Trophoblast cell (in vitro differentiated cells and primary cell): Measurements from ENCODE around the gene TMEM259.

ENCODE experiments used
- DNase-seq, 2 donors: peaks; one replicate each; pipeline ENCODE4 v3.0.0-alpha.2; 2016
- H2AFZ ChIP-seq: 2 replicates; pipeline ENCODE4 v1.6.1; 2013; ENCODE audit warnings: low read length, moderate library complexity, mild to moderate bottlenecking; ENCODE audit not compliant: insufficient read depth, poor library complexity
- H2AK5ac ChIP-seq: 2 replicates; pipeline ENCODE4 v1.6.1; 2013; ENCODE audit warnings: mild to moderate bottlenecking, low read length
- H2BK120ac ChIP-seq: 2 replicates; pipeline ENCODE4 v1.6.1; 2013; ENCODE audit warnings: low read length, mild to moderate bottlenecking, moderate library complexity; ENCODE audit not compliant: insufficient read depth, poor library complexity
- H2BK12ac ChIP-seq: 2 replicates; pipeline ENCODE4 v1.6.1; 2013; ENCODE audit warnings: mild to moderate bottlenecking, low read length, moderate library complexity
- H2BK5ac ChIP-seq: 2 replicates; pipeline ENCODE4 v1.6.1; 2013; ENCODE audit warnings: low read length, low read depth, moderate library complexity, mild to moderate bottlenecking; ENCODE audit not compliant: poor library complexity
- H3K14ac ChIP-seq: 2 replicates; pipeline ENCODE4 v1.6.1; 2013; ENCODE audit warnings: mild to moderate bottlenecking, low read length
- H3K18ac ChIP-seq: 2 replicates; pipeline ENCODE4 v1.6.1; 2013; ENCODE audit warnings: mild to moderate bottlenecking, low read length
- H3K23ac ChIP-seq: 2 replicates; pipeline ENCODE4 v1.6.1; 2013; ENCODE audit warnings: low read length
- H3K27ac ChIP-seq: 2 replicates; pipeline ENCODE4 v1.5.1; 2013; ENCODE audit warnings: low read depth, mild to moderate bottlenecking, inconsistent platforms, low read length, moderate library complexity
- H3K27me3 ChIP-seq: 2 replicates; pipeline ENCODE4 v1.6.1; 2013; ENCODE audit warnings: inconsistent platforms, mild to moderate bottlenecking, low read length, moderate library complexity; ENCODE audit not compliant: insufficient read depth
- H3K36me3 ChIP-seq, 2 experiments: 1 replicate in 1 of 2; 2 replicates in 1 of 2; pipeline ENCODE4 v1.6.1; 2013; ENCODE audit warnings: low read length in 2 of 2, mild to moderate bottlenecking in 2 of 2, moderate library complexity in 1 of 2; ENCODE audit not compliant: insufficient read depth in 2 of 2, control insufficient read depth in 1 of 2
- H3K4ac ChIP-seq: 2 replicates; pipeline ENCODE4 v1.6.1; 2013; ENCODE audit warnings: low read depth, mild to moderate bottlenecking, low read length, moderate library complexity
- H3K4me1 ChIP-seq, 2 experiments: 1 replicate in 1 of 2; 2 replicates in 1 of 2; pipeline ENCODE4 v1.6.1; 2013; ENCODE audit warnings: low read length in 2 of 2, mild to moderate bottlenecking in 2 of 2, moderate library complexity in 1 of 2; ENCODE audit not compliant: insufficient read depth in 2 of 2, control insufficient read depth in 1 of 2
- H3K4me2 ChIP-seq: 2 replicates; pipeline ENCODE4 v1.6.1; 2013; ENCODE audit warnings: inconsistent platforms, mild to moderate bottlenecking, low read length, moderate library complexity
- H3K4me3 ChIP-seq: 2 replicates; pipeline ENCODE4 v1.5.1; 2013; ENCODE audit warnings: mild to moderate bottlenecking, low read depth, low read length, inconsistent platforms
- H3K79me1 ChIP-seq: one replicate; pipeline ENCODE4 v1.6.1; 2013; ENCODE audit warnings: low read length
- H3K79me2 ChIP-seq: 2 replicates; pipeline ENCODE4 v1.6.1; 2013; ENCODE audit warnings: low read length, mild to moderate bottlenecking; ENCODE audit not compliant: control insufficient read depth, insufficient read depth, poor library complexity
- H3K9ac ChIP-seq: 2 replicates; pipeline ENCODE4 v1.6.1; 2013; ENCODE audit warnings: mild to moderate bottlenecking, low read length
- H3K9me3 ChIP-seq: 2 replicates; pipeline ENCODE4 v1.6.1; 2013; ENCODE audit warnings: low read depth, mild to moderate bottlenecking, control low read depth, inconsistent platforms, low read length; ENCODE audit not compliant: insufficient read depth
- H4K12ac ChIP-seq: 2 replicates; pipeline ENCODE4 v1.6.1; 2013; ENCODE audit warnings: low read depth, mild to moderate bottlenecking, low read length, moderate library complexity
- H4K8ac ChIP-seq: 2 replicates; pipeline ENCODE4 v1.6.1; 2013; ENCODE audit warnings: low read depth, mild to moderate bottlenecking, low read length, moderate library complexity
- H4K91ac ChIP-seq: one replicate; pipeline ENCODE4 v1.6.1; 2013; ENCODE audit warnings: low read depth, mild to moderate bottlenecking, low read length, moderate library complexity
- WGBS: extraction: QIAGEN DNeasy Blood & Tissue Kit; methylation state at CpG from one replicate; pipeline ENCODE4 v1.1.7; 2013; ENCODE audit warnings: missing lambda C conversion rate; ENCODE audit not compliant: insufficient read length, insufficient coverage; ENCODE audit errors: extremely low coverage; 5-methylcytosine and 5-hydroxymethylcytosine counted together

Gene TMEM259

DNA sequence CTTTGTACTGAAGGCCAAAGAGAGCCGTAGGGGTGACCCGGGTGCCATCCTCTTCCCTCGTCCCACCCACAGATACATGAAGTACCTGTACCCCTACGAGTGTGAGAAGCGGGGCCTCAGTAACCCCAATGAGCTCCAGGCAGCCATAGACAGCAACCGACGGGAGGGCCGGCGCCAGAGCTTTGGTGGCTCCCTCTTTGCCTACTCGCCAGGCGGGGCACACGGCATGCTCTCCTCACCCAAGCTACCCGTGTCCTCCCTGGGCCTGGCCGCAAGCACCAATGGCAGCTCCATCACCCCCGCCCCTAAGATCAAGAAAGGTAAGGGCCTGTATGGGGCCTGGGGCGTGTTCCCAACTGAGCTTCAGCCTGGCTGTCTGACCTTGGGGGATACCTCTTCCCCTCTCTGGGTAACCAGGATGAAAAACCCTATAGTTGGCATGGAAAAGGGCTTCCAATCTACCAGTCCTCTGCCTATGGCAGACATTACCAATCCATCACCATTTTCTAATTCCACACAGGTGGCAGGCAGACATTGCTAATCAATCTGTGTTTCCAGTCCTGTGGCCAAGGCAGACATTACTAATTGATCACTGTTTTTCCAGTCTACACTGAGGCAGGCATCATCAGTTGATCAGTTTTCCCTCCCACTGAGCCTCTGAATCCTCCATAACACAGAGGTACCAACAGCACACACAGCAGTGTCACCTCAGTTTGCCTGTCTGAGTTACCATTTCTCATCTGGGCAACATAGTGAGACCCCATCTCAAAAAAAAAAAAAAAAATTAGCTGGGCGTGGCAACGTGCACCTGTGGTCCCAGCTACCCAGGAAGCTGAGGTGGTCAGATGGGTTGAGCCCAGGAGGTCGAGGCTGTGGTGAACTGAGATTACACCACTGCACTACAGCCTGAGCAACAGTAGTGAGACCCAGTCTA, 55.9 kb downstream of the TMEM259 start:
- Histone ChIP-seq H2BK12ac (no peak overlapping the region), H2BK120ac (no peak overlapping the region), H3K4me1 (peaks cover 13 to 20% of the 10 kb centered on the region in 2 experiments), H3K27me3 (no peaks in the 10 kb centered on the region), H3K27ac (no peak overlapping the region), H3K79me1 (peaks cover 10% of the 10 kb centered on the region), H4K12ac (no peak overlapping the region), H3K4ac (no peak overlapping the region), H3K4me2 (no peak overlapping the region), H3K9me3 (peaks cover 6% of the 10 kb centered on the region), H3K9ac (no peak overlapping the region), H3K14ac (no peak overlapping the region), H2AFZ (no peak overlapping the region), H4K91ac (no peak overlapping the region), H3K79me2 (peaks cover 6% of the 10 kb centered on the region), H3K18ac (no peak overlapping the region), H3K36me3 (peaks cover 82 to 87% of the 10 kb centered on the region in 2 experiments), H2AK5ac (no peak overlapping the region), H3K4me3 (no peak overlapping the region), H4K8ac (no peak overlapping the region), H2BK5ac (no peak overlapping the region), H3K23ac (no peak overlapping the region)
- no CpG with 5 or more reads among the region's 19 CpGs for WGBS
- peak in 1 of 2 donors; percentile 47 for DNase-seq

- H3K4ac ChIP-seq, result peak overlapping the region; percentile 11
- no peak overlapping the region for H2BK5ac ChIP-seq
- WGBS, result no CpG with 5 or more reads among the region's 16 CpGs
- H2BK120ac ChIP-seq, result no peak overlapping the region
- no peaks in the 10 kb centered on the region for H3K27me3 ChIP-seq
- peaks cover 22 to 27% of the 10 kb centered on the region in 2 experiments for H3K4me1 ChIP-seq
- H3K27ac ChIP-seq, result peak overlapping the region; percentile 52
- H3K18ac ChIP-seq, result peak overlapping the region; percentile 58
- H2AFZ ChIP-seq, result no peak overlapping the region
- peaks cover 6% of the 10 kb centered on the region for H3K9me3 ChIP-seq
- no peak overlapping the region for H3K4me2 ChIP-seq
- no peak overlapping the region for H3K4me3 ChIP-seq
- H4K12ac ChIP-seq, result no peak overlapping the region
- no peak overlapping the region for H3K9ac ChIP-seq
- DNase-seq, result no peak
- H3K79me1 ChIP-seq, result peaks cover 13% of the 10 kb centered on the region
- no peak overlapping the region for H2BK12ac ChIP-seq
- no peak overlapping the region for H3K23ac ChIP-seq
- H4K91ac ChIP-seq, result no peak overlapping the region
- H3K14ac ChIP-seq, result no peak overlapping the region
- H3K79me2 ChIP-seq, result peaks cover 12% of the 10 kb centered on the region
- H2AK5ac ChIP-seq, result no peak overlapping the region
- peaks cover 83 to 89% of the 10 kb centered on the region in 2 experiments for H3K36me3 ChIP-seq
- H4K8ac ChIP-seq, result no peak overlapping the region
These were observed 56.8 kb downstream of the TMEM259 start for GRCh38 chr19:964116-964520.

DNA sequence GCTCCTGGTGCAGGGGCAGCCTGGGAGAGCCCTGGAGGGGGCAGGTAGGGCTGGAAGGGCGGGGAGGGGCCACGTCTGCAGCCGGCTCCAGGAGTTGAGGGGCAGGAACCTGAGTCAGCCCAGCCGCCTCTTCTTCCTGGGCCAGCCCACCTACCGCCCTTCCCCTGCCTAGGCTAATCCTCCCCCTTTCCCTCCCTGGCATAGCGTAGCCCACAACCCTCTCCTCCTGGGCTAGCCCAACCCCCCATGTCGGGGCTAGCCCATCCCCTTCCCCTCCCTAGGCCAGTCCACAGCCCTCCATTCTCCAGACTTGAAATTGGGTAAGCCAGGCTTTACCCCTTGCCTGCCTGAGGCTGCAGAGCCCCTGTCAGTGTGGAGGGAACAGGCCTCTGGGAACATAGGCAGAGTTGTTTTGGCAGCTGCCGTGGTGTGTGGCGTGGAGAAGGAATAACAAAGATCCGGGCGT, 57.4 kb downstream of the TMEM259 start:
- no peak overlapping the region for H2AK5ac ChIP-seq
- H4K8ac ChIP-seq, result peak overlapping the region; percentile 23
- H3K36me3 ChIP-seq, result peaks cover 82 to 88% of the 10 kb centered on the region in 2 experiments
- H3K23ac ChIP-seq, result no peak overlapping the region
- H3K27me3 ChIP-seq, result no peaks in the 10 kb centered on the region
- H2AFZ ChIP-seq, result no peak overlapping the region
- H3K14ac ChIP-seq, result no peak overlapping the region
- no peak overlapping the region for H3K4me3 ChIP-seq
- no peak overlapping the region for H2BK120ac ChIP-seq
- peak overlapping the region; percentile 52 for H3K27ac ChIP-seq
- peaks cover 12% of the 10 kb centered on the region for H3K79me2 ChIP-seq
- H3K4me2 ChIP-seq, result no peak overlapping the region
- H3K79me1 ChIP-seq, result peaks cover 17% of the 10 kb centered on the region
- H4K12ac ChIP-seq, result no peak overlapping the region
- H3K9me3 ChIP-seq, result peaks cover 6% of the 10 kb centered on the region
- no CpG with 5 or more reads among the region's 11 CpGs for WGBS
- H2BK12ac ChIP-seq, result no peak overlapping the region
- peaks cover 27 to 31% of the 10 kb centered on the region in 2 experiments for H3K4me1 ChIP-seq
- no peak overlapping the region for H3K9ac ChIP-seq
- H4K91ac ChIP-seq, result no peak overlapping the region
- peak overlapping the region; percentile 56 for H3K18ac ChIP-seq
- H3K4ac ChIP-seq, result peak overlapping the region; percentile 2
- DNase-seq, result no peak
- H2BK5ac ChIP-seq, result peak overlapping the region; percentile 5

DNA sequence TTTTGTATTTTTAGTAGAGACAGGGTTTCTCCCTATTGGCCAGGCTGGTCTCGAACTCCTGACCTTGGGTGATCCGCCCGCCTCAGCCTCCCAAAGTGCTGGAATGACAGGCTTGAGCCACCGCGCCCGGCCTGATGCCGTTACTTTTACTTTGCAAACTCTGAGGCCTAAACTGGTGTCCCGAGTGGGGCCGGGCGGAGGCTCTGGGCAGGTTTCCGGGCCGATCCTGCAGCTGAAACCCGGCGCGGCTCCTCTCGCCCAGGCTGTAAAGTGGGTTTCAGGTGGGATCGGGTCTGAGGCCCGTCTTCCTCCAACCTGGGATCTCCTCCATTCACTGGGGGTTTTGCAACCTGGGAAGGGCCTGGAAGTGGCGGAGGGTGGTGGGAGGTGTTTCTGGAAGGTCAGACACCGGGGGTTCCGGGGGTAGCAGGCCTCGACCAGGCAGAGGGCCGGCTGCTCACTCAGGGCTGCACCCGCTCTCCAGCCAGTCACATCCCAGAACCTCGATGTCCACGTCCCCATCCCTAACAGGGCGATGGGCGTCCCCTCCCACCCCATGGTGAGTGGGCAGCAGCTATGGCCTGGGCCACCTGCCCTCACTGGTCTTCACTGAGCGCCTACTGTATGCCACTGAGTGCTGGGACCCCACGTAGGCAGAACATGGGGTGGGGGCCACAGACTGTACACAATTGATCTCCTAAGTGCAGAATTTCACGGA, 58.1 kb downstream of the TMEM259 start:
- Histone ChIP-seq H3K9me3 (peaks cover 4% of the 10 kb centered on the region), H4K12ac (no peak overlapping the region), H3K79me2 (peaks cover 12% of the 10 kb centered on the region), H3K79me1 (peaks cover 17% of the 10 kb centered on the region), H4K91ac (peak overlapping the region; percentile 9), H3K9ac (no peak overlapping the region), H4K8ac (no peak overlapping the region), H2BK12ac (peak overlapping the region; percentile 10), H3K14ac (no peak overlapping the region), H3K4me2 (no peak overlapping the region), H3K27ac (peak overlapping the region; percentile 10), H3K36me3 (peaks cover 79 to 85% of the 10 kb centered on the region in 2 experiments), H2AK5ac (no peak overlapping the region), H3K18ac (peak overlapping the region; percentile 19), H3K4ac (no peak overlapping the region), H3K27me3 (no peaks in the 10 kb centered on the region), H2BK120ac (no peak overlapping the region), H2BK5ac (no peak overlapping the region), H3K23ac (no peak overlapping the region), H2AFZ (no peak overlapping the region), H3K4me1 (peaks cover 27 to 31% of the 10 kb centered on the region in 2 experiments), H3K4me3 (no peak overlapping the region)
- no CpG with 5 or more reads among the region's 31 CpGs for WGBS
- no peak for DNase-seq
